K562 (cell line): ENCODE results near the gene OR7C1.
"Not testable (repeated sequence)": the region's sequence is repeated elsewhere in the genome, so short reads cannot be mapped to it uniquely, and the experiment has no call there.

Experiments
- RFX5 ChIP-seq: IDR thresholded peaks from 2 replicates; pipeline ENCODE4 v1.6.1; 2011; ENCODE audit warnings: low read depth, mild to moderate bottlenecking, improper control_type of control experiment, low read length
- ZBED1 ChIP-seq: IDR thresholded peaks from 2 replicates; pipeline ENCODE4 v1.6.1; 2014
- ZNF609 ChIP-seq: sonication (generic); formaldehyde crosslinking; IDR thresholded peaks from 2 replicates; pipeline ENCODE4 v1.8.1; 2023; ENCODE audit warnings: missing genetic modification reagents, mild to moderate bottlenecking, borderline replicate concordance
- TF ChIP-seq, protein P1 (sequence below): sonication (generic); formaldehyde crosslinking; IDR thresholded peaks from 2 replicates; pipeline ENCODE4 v1.8.1; 2022; ENCODE audit warnings: missing genetic modification reagents

- TF ChIP-seq ZNF609 (CRISPR knock-in tag); ZBED1; RFX5: not testable (repeated sequence)
- TF ChIP-seq, protein P1, sequence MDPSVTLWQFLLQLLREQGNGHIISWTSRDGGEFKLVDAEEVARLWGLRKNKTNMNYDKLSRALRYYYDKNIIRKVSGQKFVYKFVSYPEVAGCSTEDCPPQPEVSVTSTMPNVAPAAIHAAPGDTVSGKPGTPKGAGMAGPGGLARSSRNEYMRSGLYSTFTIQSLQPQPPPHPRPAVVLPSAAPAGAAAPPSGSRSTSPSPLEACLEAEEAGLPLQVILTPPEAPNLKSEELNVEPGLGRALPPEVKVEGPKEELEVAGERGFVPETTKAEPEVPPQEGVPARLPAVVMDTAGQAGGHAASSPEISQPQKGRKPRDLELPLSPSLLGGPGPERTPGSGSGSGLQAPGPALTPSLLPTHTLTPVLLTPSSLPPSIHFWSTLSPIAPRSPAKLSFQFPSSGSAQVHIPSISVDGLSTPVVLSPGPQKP = not testable (repeated sequence)
These were observed 54.3 kb downstream of the OR7C1 start for GRCh38 chr19:14780622-14781225.
